Fibroblast of the aortic adventitia (primary cell): Measurements from ENCODE around the gene ST3GAL4. TPM values are rescaled to one million over a fixed set of nuclear protein-coding genes. Genes with fewer than 3 reads are reported as not detected.

ENCODE experiments used
- DNase-seq: peaks from one replicate; pipeline ENCODE4 v3.0.0-alpha.2; 2010; ENCODE audit warnings: low read depth
- H3K4me3 ChIP-seq: 2 replicates; pipeline ENCODE4 v1.5.1; 2011; ENCODE audit warnings: low read depth, mild to moderate bottlenecking, control low read depth, low read length, moderate library complexity
- total RNA-seq: library from RNA; depleted of rRNA; stranded (reverse); fragments of >200 nt; gene quantifications from 2 replicates; pipeline ENCODE4 v1.2.3, GENCODE V29; 2012; ENCODE audit warnings: low replicate concordance
- TF ChIP-seq, protein P1 (sequence below): IDR thresholded peaks from 2 replicates; pipeline ENCODE4 v1.5.1; 2011; ENCODE audit warnings: mild to moderate bottlenecking, low read length, control low read depth, inconsistent platforms; ENCODE audit not compliant: insufficient read depth

The ST3GAL4 gene
- total RNA-seq, 1 donor, result 25.4 TPM

DNA sequence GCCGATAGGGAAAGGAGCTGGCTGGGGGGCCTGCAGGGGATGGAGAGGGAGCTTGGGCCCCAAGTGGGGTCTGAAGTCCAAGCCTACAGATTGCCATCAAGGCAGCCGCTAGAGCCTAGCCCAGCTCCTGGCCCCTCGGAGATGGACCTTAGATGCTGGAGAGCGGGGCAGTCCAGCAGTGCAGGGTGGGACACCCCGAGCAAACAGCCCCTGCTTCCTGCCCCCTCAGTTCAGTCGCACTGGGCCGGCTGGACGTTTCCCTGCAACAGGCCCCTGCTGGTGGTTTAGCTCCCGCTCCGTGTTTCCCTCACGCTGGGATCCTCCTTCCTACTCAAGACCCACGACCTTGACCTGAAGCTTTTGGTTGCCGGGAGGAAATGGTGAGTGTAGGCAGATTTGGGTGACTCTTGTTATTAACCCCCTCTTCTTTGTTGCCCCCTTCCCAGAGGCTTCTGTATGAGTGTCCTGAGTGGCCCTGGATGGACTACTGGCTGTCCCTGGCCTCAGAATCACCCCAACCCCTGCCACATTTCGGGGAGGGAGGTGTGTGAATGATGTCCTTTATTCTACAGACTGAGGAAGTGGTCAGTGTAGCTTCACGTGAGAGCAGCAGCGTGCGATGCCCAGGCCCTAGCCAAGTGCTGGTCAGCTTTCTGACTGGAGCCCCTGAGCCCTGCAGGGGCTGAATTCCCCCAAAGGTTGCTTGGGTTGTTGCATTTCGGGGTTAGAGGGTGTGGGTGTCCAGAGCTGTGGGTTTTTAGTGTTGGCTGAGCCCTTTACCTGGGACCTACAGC lies 2.7 kb downstream of the ST3GAL4 start:
- no peak for DNase-seq
- peak overlapping the region; percentile 86 for H3K4me3 ChIP-seq
- TF ChIP-seq, protein P1, sequence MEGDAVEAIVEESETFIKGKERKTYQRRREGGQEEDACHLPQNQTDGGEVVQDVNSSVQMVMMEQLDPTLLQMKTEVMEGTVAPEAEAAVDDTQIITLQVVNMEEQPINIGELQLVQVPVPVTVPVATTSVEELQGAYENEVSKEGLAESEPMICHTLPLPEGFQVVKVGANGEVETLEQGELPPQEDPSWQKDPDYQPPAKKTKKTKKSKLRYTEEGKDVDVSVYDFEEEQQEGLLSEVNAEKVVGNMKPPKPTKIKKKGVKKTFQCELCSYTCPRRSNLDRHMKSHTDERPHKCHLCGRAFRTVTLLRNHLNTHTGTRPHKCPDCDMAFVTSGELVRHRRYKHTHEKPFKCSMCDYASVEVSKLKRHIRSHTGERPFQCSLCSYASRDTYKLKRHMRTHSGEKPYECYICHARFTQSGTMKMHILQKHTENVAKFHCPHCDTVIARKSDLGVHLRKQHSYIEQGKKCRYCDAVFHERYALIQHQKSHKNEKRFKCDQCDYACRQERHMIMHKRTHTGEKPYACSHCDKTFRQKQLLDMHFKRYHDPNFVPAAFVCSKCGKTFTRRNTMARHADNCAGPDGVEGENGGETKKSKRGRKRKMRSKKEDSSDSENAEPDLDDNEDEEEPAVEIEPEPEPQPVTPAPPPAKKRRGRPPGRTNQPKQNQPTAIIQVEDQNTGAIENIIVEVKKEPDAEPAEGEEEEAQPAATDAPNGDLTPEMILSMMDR, result peak; percentile 33

GRCh38 chr11:126358763-126359160 lies 3.3 kb downstream of the ST3GAL4 start:
- TF ChIP-seq, protein P1, result no peak
- H3K4me3 ChIP-seq, result no peak overlapping the region
- no peak for DNase-seq

DNA sequence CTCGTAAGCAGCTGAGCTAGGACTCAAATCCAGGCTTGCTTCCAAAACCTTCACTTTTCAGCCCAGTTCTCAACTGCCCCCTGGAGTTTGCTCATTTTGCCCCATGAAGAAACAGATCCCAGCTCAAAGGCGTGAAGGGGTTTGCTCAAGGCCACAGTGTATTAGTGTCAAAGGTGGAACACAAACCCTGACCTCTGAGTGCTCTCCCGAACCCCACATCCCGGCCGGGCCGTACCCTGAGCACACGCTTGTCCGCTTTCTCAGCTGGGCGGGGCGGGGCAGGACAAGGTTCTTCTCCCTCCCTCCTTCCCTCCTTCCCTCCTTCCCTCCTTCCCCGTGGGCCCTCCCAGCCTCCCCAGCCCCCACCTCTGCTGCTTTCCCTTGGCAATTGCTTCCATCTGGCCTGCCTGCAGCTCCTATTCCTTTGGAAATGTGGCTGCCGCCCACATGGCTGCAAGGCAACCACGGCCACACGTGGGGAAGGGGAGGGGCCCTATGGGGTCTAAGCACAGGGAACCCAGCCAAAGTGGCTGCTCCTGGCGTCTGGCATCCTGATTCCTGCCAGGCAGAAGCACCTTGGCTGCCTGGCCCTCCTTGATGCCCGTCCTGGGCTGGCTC lies 4.1 kb downstream of the ST3GAL4 start:
- peak overlapping the region; percentile 22 for H3K4me3 ChIP-seq
- TF ChIP-seq, protein P1, result peak; percentile 48
- DNase-seq, result peak; percentile 83

DNA sequence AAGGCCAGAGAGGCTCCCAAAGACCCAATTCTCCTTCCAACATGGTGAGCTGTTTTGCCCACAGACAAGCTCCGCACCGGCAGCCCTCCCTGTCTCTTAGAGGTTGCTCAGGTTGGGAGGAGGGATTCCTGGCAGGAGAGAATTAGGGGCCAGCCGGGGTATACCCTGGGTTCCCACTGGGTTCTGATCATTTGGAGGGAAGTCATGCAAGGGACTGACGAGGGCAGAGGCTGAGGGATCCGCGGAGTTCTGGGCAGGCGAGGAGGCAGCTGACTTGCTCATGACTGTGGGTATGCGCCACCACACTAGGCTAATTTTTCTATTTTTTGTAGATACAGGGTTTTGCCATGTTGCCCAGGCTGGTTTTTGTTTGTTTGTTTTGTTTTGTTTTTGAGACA lies 4.6 kb downstream of the ST3GAL4 start:
- DNase-seq, result no peak
- H3K4me3 ChIP-seq, result peak overlapping the region; percentile 14
- TF ChIP-seq, protein P1, result no peak

- DNase-seq, result no peak
- TF ChIP-seq, protein P1, result no peak
- no peak overlapping the region for H3K4me3 ChIP-seq
Observed at GRCh38 chr11:126361400-126361799, 5.9 kb downstream of the ST3GAL4 start.

- TF ChIP-seq, protein P1, result peak; percentile 4
- DNase-seq, result no peak
Observed at GRCh38 chr11:126362879-126363655, 7.6 kb downstream of the ST3GAL4 start.

More at GRCh38 chr11:126362879-126363655, 7.6 kb downstream of the ST3GAL4 start:
- no peak overlapping the region for H3K4me3 ChIP-seq
